ACC112 (cell line): ENCODE measurements around the gene GPC1.
"Not testable (repeated sequence)": the region's sequence is repeated elsewhere in the genome, so short reads cannot be mapped to it uniquely, and the experiment has no call there.

Source experiments
- H2AFZ ChIP-seq: fragments of 200-600 bp; sonication (generic); one replicate; pipeline ENCODE4 v1.6.0; 2017; ENCODE audit warnings: antibody characterized with exemption, low read length; ENCODE audit not compliant: unreplicated experiment
- H3K27ac ChIP-seq: fragments of 200-600 bp; sonication (generic); 2 replicates; pipeline ENCODE4 v1.5.1; 2014; ENCODE audit warnings: low read depth, mild to moderate bottlenecking, antibody characterized with exemption, low read length, moderate library complexity
- H3K27me3 ChIP-seq: fragments of 200-600 bp; sonication (generic); 2 replicates; pipeline ENCODE4 v1.6.1; 2014; ENCODE audit warnings: mild to moderate bottlenecking, antibody characterized with exemption, low read length, moderate library complexity, mixed read lengths; ENCODE audit not compliant: insufficient read depth
- H3K36me3 ChIP-seq: fragments of 200-600 bp; sonication (generic); 2 replicates; pipeline ENCODE4 v1.6.1; 2016; ENCODE audit warnings: mild to moderate bottlenecking, antibody characterized with exemption, low read length, moderate library complexity, mixed read lengths; ENCODE audit not compliant: insufficient read depth
- H3K4me1 ChIP-seq: fragments of 200-600 bp; sonication (generic); one replicate; pipeline ENCODE4 v1.6.1; 2016; ENCODE audit warnings: low read length, mixed read lengths; ENCODE audit not compliant: insufficient read depth, unreplicated experiment, control insufficient read depth
- H3K4me3 ChIP-seq: fragments of 200-600 bp; sonication (generic); 2 replicates; pipeline ENCODE4 v1.5.1; 2014; ENCODE audit warnings: mild to moderate bottlenecking, low read depth, low read length
- H3K79me2 ChIP-seq: fragments of 200-600 bp; sonication (generic); one replicate; pipeline ENCODE4 v1.6.0; 2016; ENCODE audit warnings: low read length; ENCODE audit not compliant: control insufficient read depth, unreplicated experiment, insufficient read depth

Gene GPC1

GRCh38 chr2:240482141-240482540, 46.7 kb downstream of the GPC1 start:
- no peak overlapping the region for H2AFZ ChIP-seq
- no peaks in the 10 kb centered on the region for H3K4me1 ChIP-seq
- no peaks in the 10 kb centered on the region for H3K79me2 ChIP-seq
- no peak overlapping the region for H3K27ac ChIP-seq
- H3K36me3 ChIP-seq = no peaks in the 10 kb centered on the region
- no peaks in the 10 kb centered on the region for H3K27me3 ChIP-seq
- no peak overlapping the region for H3K4me3 ChIP-seq

GRCh38 chr2:240491483-240491882, 56.0 kb downstream of the GPC1 start:
- Histone ChIP-seq H2AFZ (no peak overlapping the region), H3K27me3 (0 out of 2 replicates have a peak, but pooled peaks cover 7% of the 10 kb centered on the region), H3K4me3 (no peak overlapping the region), H3K27ac (no peak overlapping the region), H3K79me2 (no peaks in the 10 kb centered on the region), H3K36me3 (no peaks in the 10 kb centered on the region), H3K4me1 (no peaks in the 10 kb centered on the region)

GRCh38 chr2:240494194-240494793, 58.8 kb downstream of the GPC1 start:
- no peaks in the 10 kb centered on the region for H3K27me3 ChIP-seq
- H3K4me1 ChIP-seq = no peaks in the 10 kb centered on the region
- H3K36me3 ChIP-seq = no peaks in the 10 kb centered on the region
- H3K79me2 ChIP-seq = no peaks in the 10 kb centered on the region
- H2AFZ ChIP-seq = no peak overlapping the region
- no peak overlapping the region for H3K27ac ChIP-seq
- H3K4me3 ChIP-seq = no peak overlapping the region

GRCh38 chr2:240494942-240495341, 59.5 kb downstream of the GPC1 start:
- not testable (repeated sequence) for H3K4me3 ChIP-seq, H3K27ac ChIP-seq, H3K27me3 ChIP-seq, H3K36me3 ChIP-seq, H2AFZ ChIP-seq, H3K4me1 ChIP-seq, H3K79me2 ChIP-seq

- not testable (repeated sequence) for H3K79me2 ChIP-seq, H3K27ac ChIP-seq, H3K4me1 ChIP-seq, H3K4me3 ChIP-seq, H3K27me3 ChIP-seq, H2AFZ ChIP-seq, H3K36me3 ChIP-seq
These were observed 61.6 kb downstream of the GPC1 start for GRCh38 chr2:240497082-240497481.

GRCh38 chr2:240498171-240498957, 62.9 kb downstream of the GPC1 start:
- Histone ChIP-seq H2AFZ (no peak overlapping the region), H3K4me1 (no peaks in the 10 kb centered on the region), H3K36me3 (no peaks in the 10 kb centered on the region), H3K79me2 (no peaks in the 10 kb centered on the region), H3K4me3 (no peak overlapping the region), H3K27me3 (no peaks in the 10 kb centered on the region), H3K27ac (no peak overlapping the region)

GRCh38 chr2:240498958-240499260, 63.4 kb downstream of the GPC1 start:
- no peaks in the 10 kb centered on the region for H3K79me2 ChIP-seq

GRCh38 chr2:240499309-240500301, 64.1 kb downstream of the GPC1 start:
- H3K27me3 ChIP-seq = no peaks in the 10 kb centered on the region
- no peaks in the 10 kb centered on the region for H3K79me2 ChIP-seq
- H3K36me3 ChIP-seq = no peaks in the 10 kb centered on the region
- no peaks in the 10 kb centered on the region for H3K4me1 ChIP-seq
- no peak overlapping the region for H3K27ac ChIP-seq
- no peak overlapping the region for H3K4me3 ChIP-seq
- H2AFZ ChIP-seq = no peak overlapping the region

More at GRCh38 chr2:240498958-240499260, 63.4 kb downstream of the GPC1 start:
- no peaks in the 10 kb centered on the region for H3K4me1 ChIP-seq
- H2AFZ ChIP-seq = no peak overlapping the region
- no peak overlapping the region for H3K4me3 ChIP-seq
- no peaks in the 10 kb centered on the region for H3K36me3 ChIP-seq
- no peak overlapping the region for H3K27ac ChIP-seq
- no peaks in the 10 kb centered on the region for H3K27me3 ChIP-seq

GRCh38 chr2:240500561-240501423, 65.3 kb downstream of the GPC1 start:
- H3K27ac ChIP-seq = no peak overlapping the region
- H3K36me3 ChIP-seq = no peaks in the 10 kb centered on the region

GRCh38 chr2:240501531-240501991, 66.1 kb downstream of the GPC1 start:
- Histone ChIP-seq H2AFZ (no peak overlapping the region), H3K79me2 (no peaks in the 10 kb centered on the region), H3K4me3 (no peak overlapping the region), H3K36me3 (no peaks in the 10 kb centered on the region), H3K4me1 (no peaks in the 10 kb centered on the region), H3K27ac (no peak overlapping the region), H3K27me3 (no peaks in the 10 kb centered on the region)

More at GRCh38 chr2:240500561-240501423, 65.3 kb downstream of the GPC1 start:
- Histone ChIP-seq H3K4me1 (no peaks in the 10 kb centered on the region), H3K27me3 (no peaks in the 10 kb centered on the region), H3K4me3 (no peak overlapping the region), H3K79me2 (no peaks in the 10 kb centered on the region), H2AFZ (no peak overlapping the region)
